K562 (cell line): ENCODE results near the gene SPIRE1. TPM values are rescaled to one million over a fixed set of nuclear protein-coding genes. Genes with fewer than 3 reads are reported as not detected.

Experiments used
- ATAC-seq: fragments of 200-7000 bp; cut with Tn5 transposase; 3 replicates; pipeline ENCODE4 v1.9.1; 2020; ENCODE audit warnings: moderate library complexity
- BruUV-seq: library from RNA; stranded (reverse); fragments of 400-500 nt; replicated peaks from 2 replicates; lab custom pipeline; 2021; lab: Mats Ljungman, UMichigan
- CTCF ChIA-PET: fragments of 300-600 bp; formaldehyde crosslinking; extraction: SDS; loops from one replicate; lab custom pipeline; 2021; ENCODE audit warnings: low intra/inter-chr PET ratio; lab: Yijun Ruan, JAX
- POLR2A ChIA-PET: fragments of 300-600, 350-650 bp; sonication (Branson Sonifier 250); formaldehyde crosslinking; extraction: SDS; loops from one replicate; lab custom pipeline; 2021; ENCODE audit warnings: antibody characterized with exemption, inconsistent platforms; lab: Yijun Ruan, JAX
- DNase-seq, 4 experiments: peaks; one replicate each; pipeline versions ENCODE4 v3.0.0 to v3.0.0-alpha.2; 2011 to 2018; ENCODE audit warnings: low spot score in 3 of 4, mixed read lengths in 3 of 4; ENCODE audit errors: extremely low read depth in 1 of 4
- FAIRE-seq: peaks from 2 replicates; lab custom pipeline; 2011; peaks lifted over from hg19 to GRCh38; lab: Jason Lieb, UNC
- H2AFZ ChIP-seq: 2 replicates; pipeline ENCODE4 v1.6.0; 2011; ENCODE audit warnings: low read depth, low read length, control low read depth, inconsistent platforms
- H3K27ac ChIP-seq: fragments of 200-600 bp; 3 replicates; pipeline ENCODE4 v1.8.0; 2011; ENCODE audit warnings: low read depth, mild to moderate bottlenecking, control low read depth, inconsistent platforms, low read length, moderate library complexity, mixed read lengths; ENCODE audit errors: extremely low read depth
- H3K27me3 ChIP-seq, 2 experiments: fragments of 300-600 bp in 1 of 2; 2 replicates in 1 of 2; 3 replicates in 1 of 2; pipeline versions ENCODE4 v1.6.0 to v1.8.0; 2011; ENCODE audit warnings: inconsistent platforms in 2 of 2, low read length in 2 of 2, mild to moderate bottlenecking in 1 of 2, mixed read lengths in 1 of 2, moderate library complexity in 1 of 2; ENCODE audit not compliant: control insufficient read depth in 2 of 2, insufficient read depth in 2 of 2
- H3K36me3 ChIP-seq: fragments of 300-600 bp; 3 replicates; pipeline ENCODE4 v1.8.0; 2011; ENCODE audit warnings: mild to moderate bottlenecking, low read length, inconsistent platforms; ENCODE audit not compliant: control insufficient read depth, insufficient read depth
- H3K4me1 ChIP-seq, 2 experiments: fragments of 200-600 bp in 1 of 2; replicated peaks in 1 of 2; 2 replicates in 1 of 2; 3 replicates in 1 of 2; pipeline versions ENCODE4 v1.5.1 to v1.8.0; 2011; ENCODE audit warnings: inconsistent platforms in 2 of 2, low read length in 2 of 2, mild to moderate bottlenecking in 1 of 2, mixed read lengths in 1 of 2, moderate library complexity in 1 of 2; ENCODE audit not compliant: control insufficient read depth in 2 of 2, insufficient read depth in 2 of 2
- H3K4me2 ChIP-seq: 2 replicates; pipeline ENCODE4 v1.6.1; 2011; ENCODE audit warnings: low read length, control low read depth, inconsistent platforms, mixed read lengths; ENCODE audit not compliant: insufficient read depth
- H3K4me3 ChIP-seq: fragments of 200-600 bp; sonication (generic), shearing (Covaris generic); 2 replicates; pipeline ENCODE4 v1.5.1; 2016; ENCODE audit warnings: control low read depth, inconsistent platforms
- H3K79me2 ChIP-seq: fragments of 200-600 bp; 3 replicates; pipeline ENCODE4 v1.8.0; 2011; ENCODE audit warnings: low read length, inconsistent platforms; ENCODE audit not compliant: control insufficient read depth, insufficient read depth
- H3K9ac ChIP-seq, 2 experiments: 2 replicates each; pipeline versions ENCODE4 v1.6.0 to v1.6.1; 2011; ENCODE audit warnings: low read depth in 2 of 2, low read length in 2 of 2, control low read depth in 1 of 2, inconsistent platforms in 1 of 2, mild to moderate bottlenecking in 1 of 2, mixed read lengths in 1 of 2; ENCODE audit not compliant: insufficient read depth in 1 of 2
- H3K9me1 ChIP-seq: one replicate; pipeline ENCODE4 v1.6.0; 2011; ENCODE audit warnings: inconsistent platforms, mild to moderate bottlenecking, low read length, moderate library complexity; ENCODE audit not compliant: control insufficient read depth, insufficient read depth
- H3K9me3 ChIP-seq: replicated peaks from 2 replicates; pipeline ENCODE4 v1.5.1; 2011; ENCODE audit warnings: low read depth, low read length, inconsistent platforms; ENCODE audit not compliant: control insufficient read depth, insufficient read depth
- H4K20me1 ChIP-seq: replicated peaks from 2 replicates; pipeline ENCODE4 v1.6.1; 2011; ENCODE audit warnings: low read length, inconsistent platforms, mixed read lengths; ENCODE audit not compliant: control insufficient read depth, insufficient read depth
- ARID2 ChIP-seq: fragments of 450-650 bp; IDR thresholded peaks from 2 replicates; pipeline ENCODE4 v1.6.1; 2017; ENCODE audit warnings: antibody characterized with exemption, mild to moderate bottlenecking
- CTCF ChIP-seq, 3 experiments: IDR thresholded peaks in 2 of 3; conservative IDR thresholded peaks in 1 of 3; 2 replicates each; pipeline ENCODE4 v1.5.1; 2011 to 2012; ENCODE audit warnings: low read length in 3 of 3, mild to moderate bottlenecking in 3 of 3, control low read depth in 2 of 3, improper control_type of control experiment in 1 of 3, inconsistent platforms in 1 of 3, low read depth in 1 of 3, mixed read lengths in 1 of 3, moderate library complexity in 1 of 3; ENCODE audit not compliant: insufficient read depth in 2 of 3
- DEAF1 ChIP-seq: fragments of 450-650 bp; formaldehyde crosslinking; IDR thresholded peaks from 2 replicates; pipeline ENCODE4 v1.4.0; 2020; ENCODE audit warnings: mild to moderate bottlenecking, moderate library complexity
- FOSL1 ChIP-seq: fragments of 200-800 bp; sonication (Bioruptor generic); conservative IDR thresholded peaks from 2 replicates; pipeline ENCODE4 v1.6.1; 2016; ENCODE audit warnings: missing genetic modification characterization, missing compliant biosample characterization
- FOXO4 ChIP-seq: fragments of 450-650 bp; formaldehyde crosslinking; IDR thresholded peaks from 2 replicates; pipeline ENCODE4 v1.4.0; 2020; ENCODE audit warnings: mild to moderate bottlenecking, moderate library complexity
- MXI1 ChIP-seq: IDR thresholded peaks from 2 replicates; pipeline ENCODE4 v1.6.1; 2011; ENCODE audit warnings: low read depth, mild to moderate bottlenecking, improper control_type of control experiment, low read length
- NCOA6 ChIP-seq: fragments of 450-650 bp; IDR thresholded peaks from 2 replicates; pipeline ENCODE4 v1.6.1; 2017; ENCODE audit warnings: mild to moderate bottlenecking
- RAD21 ChIP-seq, 2 experiments: fragments of 250-450 bp in 1 of 2; fragments of 450-650 bp in 1 of 2; sonication (Bioruptor Pico) in 1 of 2; formaldehyde crosslinking in 1 of 2; IDR thresholded peaks in 1 of 2; conservative IDR thresholded peaks in 1 of 2; 2 replicates each; pipeline versions ENCODE4 v1.4.0 to v1.8.0; 2020 to 2022; ENCODE audit warnings: mild to moderate bottlenecking in 2 of 2, moderate library complexity in 1 of 2
- TCF7 ChIP-seq: sonication (generic); IDR thresholded peaks from 2 replicates; pipeline ENCODE4 v1.6.1; 2016; ENCODE audit warnings: antibody characterized with exemption, borderline replicate concordance
- ZNF384 ChIP-seq: IDR thresholded peaks from 2 replicates; pipeline ENCODE4 v1.6.1; 2012; ENCODE audit warnings: low read depth, low read length, improper control_type of control experiment
- WGBS: fragments of 100-300 bp; shearing (Covaris generic); methylation state at CpG from one replicate; pipeline ENCODE4 v1.1.6; 2016; ENCODE audit warnings: low coverage, mixed read lengths; ENCODE audit not compliant: insufficient coverage; ENCODE audit errors: missing lambda C conversion rate; 5-methylcytosine and 5-hydroxymethylcytosine counted together
- in situ Hi-C: fragments of 300-500 bp; cut with MboI; formaldehyde crosslinking; loops from 4 replicates; pipeline ENCODE4 v1.15.0; 2018; ENCODE audit warnings: inconsistent platforms, mixed read lengths
- intact Hi-C: fragments of 100-400 bp; cut with micrococcal nuclease; formaldehyde crosslinking; loops from 2 replicates; pipeline ENCODE4 v1.14.2; 2022
- polyA plus RNA-seq, 8 experiments: library from polyadenylated mRNA; depleted of rRNA in 4 of 8; stranded (reverse) in 5 of 8; unstranded in 3 of 8; fragments of >200 nt; fragmentation: Nextera tagmentation in 2 of 8; fragmentation: Illumina TruSeq in 1 of 8; extraction: Ambion mirVana in 2 of 8; extraction: Trizol in 1 of 8; gene quantifications; 2 replicates each; pipeline versions ENCODE4 v1.2.1 to v1.2.3, GENCODE V29; 2011 to 2014; ENCODE audit warnings: inconsistent platforms in 1 of 8, missing spikeins in 1 of 8
- total RNA-seq, 7 experiments: library from RNA; depleted of rRNA in 6 of 7; stranded (reverse); fragments of >200 nt in 6 of 7; fragmentation: Illumina TruSeq in 2 of 7; extraction: Trizol in 2 of 7; gene quantifications; 2 replicates each; pipeline versions ENCODE4 v1.2.1 to v1.2.3, GENCODE V29; 2011 to 2021; ENCODE audit warnings: low replicate concordance in 1 of 7

SPIRE1 gene
- total and polyA plus RNA-seq, 9 of the 15 experiments (the other 6 are each of a cell fraction or from before 2014, with no cell fraction given) = 2.9 to 14.0 (median 10.2) TPM

- peak; percentile 61 to 69 (median 66) for DNase-seq
- FAIRE-seq = peak; percentile 91
- TF ChIP-seq RAD21 (CRISPR knock-in tag; conservative IDR thresholded peaks at IDR 0.05 in 1 of 2, IDR thresholded peaks at IDR 0.05 in 1 of 2) = peak; percentile 96
- TF ChIP-seq ZNF384 = peak; percentile 80
- TF ChIP-seq FOSL1 (tag) = 0 out of 2 replicates have a peak, but pooled peaks have one; percentile 17
- TF ChIP-seq MXI1 = no peak
- no peak for TF ChIP-seq TCF7
- no peak for TF ChIP-seq NCOA6
- peak; percentile 89 for TF ChIP-seq DEAF1 (CRISPR knock-in tag)
- peak; percentile 62 for TF ChIP-seq ARID2
- TF ChIP-seq FOXO4 (CRISPR knock-in tag) = no peak
- TF ChIP-seq CTCF (IDR thresholded peaks at IDR 0.05 in 2 of 3, conservative IDR thresholded peaks at IDR 0.05 in 1 of 3; ENCODE audit: insufficient read depth in 2 of 3, low read depth in 1 of 3, low read length in 3 of 3) = peak; percentile 65 to 93 (median 86)
Measured at GRCh38 chr18:12659904-12660605, 2.1 kb upstream of the SPIRE1 start.

More at GRCh38 chr18:12659904-12660605, 2.1 kb upstream of the SPIRE1 start:
- no peak overlapping the region for H3K27ac ChIP-seq
- H3K9ac ChIP-seq = no peak overlapping the region
- H3K79me2 ChIP-seq = peaks cover 21% of the 10 kb centered on the region
- H4K20me1 ChIP-seq = no peaks in the 10 kb centered on the region
- peaks cover 4 to 16% of the 10 kb centered on the region in 2 experiments; a peak in 4 of 5 replicates for H3K4me1 ChIP-seq
- H3K9me3 ChIP-seq = no peaks in the 10 kb centered on the region
- H3K27me3 ChIP-seq = no peaks in the 10 kb centered on the region
- ChIA-PET POLR2A (no interaction called here), CTCF (interaction anchor here (0.6 to 2.7 kb wide), 8 partner anchors 121 to 568 kb away, joined by 3 to 50 read pairs (median 4); no protein-coding TSS in a partner anchor)
- H3K9me1 ChIP-seq = no peaks in the 10 kb centered on the region
- in situ Hi-C loops = loop anchor here (5.0 kb wide), 1 partner anchor 378 kb away; no protein-coding TSS in a partner anchor
- no peak for ATAC-seq
- 41% methylated on average over 8 of the region's 9 CpGs for WGBS
- H3K4me2 ChIP-seq = no peak overlapping the region
- no peak overlapping the region for H2AFZ ChIP-seq
- intact Hi-C loops = loop anchor here (1.0 to 10.0 kb wide), 4 partner anchors 118 to 377 kb away; no protein-coding TSS in a partner anchor
- H3K36me3 ChIP-seq = no peaks in the 10 kb centered on the region
- BruUV-seq = no TSS peak
- H3K4me3 ChIP-seq = no peak overlapping the region
